Stomach (tissue), 9 donors: ENCODE measurements around the gene RGS10. TPM values are rescaled to one million over a fixed set of nuclear protein-coding genes. Genes with fewer than 3 reads are reported as not detected.

Source experiments
- DNase-seq, 2 donors: peaks; one replicate each; pipeline versions ENCODE4 v3.0.0 to v3.0.0-alpha.2; 2013 to 2019
- H3K27ac ChIP-seq, 5 donors: fragments of 200-600 bp in 4 of 5; sonication (generic) in 4 of 5; one replicate each; pipeline ENCODE4 v1.5.1; 2013 to 2019; ENCODE audit warnings: mild to moderate bottlenecking in 1 of 5, moderate library complexity in 1 of 5
- H3K27me3 ChIP-seq, 3 donors: fragments of 200-600 bp; sonication (generic); one replicate each; pipeline ENCODE4 v1.5.1; 2017 to 2019; ENCODE audit warnings: mixed run types in 1 of 3
- H3K36me3 ChIP-seq, 4 donors: fragments of 200-600 bp; sonication (generic); 1 replicate in 3 of 4; 2 replicates in 1 of 4; pipeline ENCODE4 v1.5.1; 2016 to 2019
- H3K4me1 ChIP-seq, 4 donors: fragments of 200-600 bp; sonication (generic); one replicate each; pipeline ENCODE4 v1.5.1; 2016 to 2019
- H3K4me3 ChIP-seq, 4 donors: fragments of 200-600 bp; sonication (generic) in 3 of 4; one replicate each; pipeline ENCODE4 v1.5.1; 2016 to 2019; ENCODE audit warnings: mild to moderate bottlenecking in 1 of 4
- H3K9me3 ChIP-seq, 4 donors: fragments of 200-600 bp; sonication (generic); one replicate each; pipeline ENCODE4 v1.5.1; 2016 to 2019
- EP300 ChIP-seq: sonication (generic); formaldehyde crosslinking; IDR thresholded peaks from one replicate; pipeline ENCODE4 v1.6.1; 2017; ENCODE audit warnings: antibody characterized with exemption
- POLR2A ChIP-seq, 4 donors: fragments of 450-650 bp; IDR thresholded peaks; one replicate each; pipeline ENCODE4 v1.6.1; 2016; ENCODE audit warnings: antibody characterized with exemption in 4 of 4, control low read depth in 2 of 4, mild to moderate bottlenecking in 1 of 4, moderate library complexity in 1 of 4
- POLR2AphosphoS5 ChIP-seq, 3 donors: sonication (generic); formaldehyde crosslinking; IDR thresholded peaks; one replicate each; pipeline ENCODE4 v1.6.1; 2016; ENCODE audit warnings: antibody characterized with exemption in 3 of 3
- WGBS, 5 donors: extraction: QIAGEN DNeasy Blood & Tissue Kit in 3 of 5; methylation state at CpG; one replicate each; pipeline versions ENCODE4 v1.1.5 to v1.1.7; 2013 to 2018; 5-methylcytosine and 5-hydroxymethylcytosine counted together
- intact Hi-C: fragments of 100-400 bp; cut with DNase I; formaldehyde crosslinking; loops from one replicate; pipeline ENCODE4 v1.15.1; 2023; ENCODE audit warnings: low total_unique reads
- polyA plus RNA-seq, 3 donors: library from polyadenylated mRNA; stranded (reverse); fragments of 200-250 nt; gene quantifications; one replicate each; pipeline ENCODE4 v1.2.3, GENCODE V29; 2013
- total RNA-seq, 5 donors: library from RNA; depleted of rRNA; stranded (reverse); fragments of >200 nt; gene quantifications; one replicate each; pipeline versions ENCODE4 v1.1.0 to v1.2.3, GENCODE V29; 2014 to 2016
- TF ChIP-seq, protein P1 (sequence below), 7 experiments: fragments of 450-650 bp in 4 of 7; fragments of 200-600 bp in 3 of 7; sonication (generic) in 3 of 7; IDR thresholded peaks; one replicate each; pipeline ENCODE4 v1.5.1; 2016 to 2019; ENCODE audit warnings: antibody characterized with exemption in 7 of 7, control low read depth in 2 of 7, mild to moderate bottlenecking in 1 of 7
- donor health status: healthy with polysubstance abuse.
- donor health status: Bipolar disorder and iron deficiency.
- donor health status: healthy.

The RGS10 gene
- total and polyA plus RNA-seq, 8 donors: 12.3 to 177 (median 47.7) TPM; not detected in 1

- TF ChIP-seq POLR2A (IDR thresholded peaks at IDR 0.05) (no peak), EP300 (no peak), POLR2AphosphoS5 (IDR thresholded peaks at IDR 0.05) (no peak)
- TF ChIP-seq, protein P1, sequence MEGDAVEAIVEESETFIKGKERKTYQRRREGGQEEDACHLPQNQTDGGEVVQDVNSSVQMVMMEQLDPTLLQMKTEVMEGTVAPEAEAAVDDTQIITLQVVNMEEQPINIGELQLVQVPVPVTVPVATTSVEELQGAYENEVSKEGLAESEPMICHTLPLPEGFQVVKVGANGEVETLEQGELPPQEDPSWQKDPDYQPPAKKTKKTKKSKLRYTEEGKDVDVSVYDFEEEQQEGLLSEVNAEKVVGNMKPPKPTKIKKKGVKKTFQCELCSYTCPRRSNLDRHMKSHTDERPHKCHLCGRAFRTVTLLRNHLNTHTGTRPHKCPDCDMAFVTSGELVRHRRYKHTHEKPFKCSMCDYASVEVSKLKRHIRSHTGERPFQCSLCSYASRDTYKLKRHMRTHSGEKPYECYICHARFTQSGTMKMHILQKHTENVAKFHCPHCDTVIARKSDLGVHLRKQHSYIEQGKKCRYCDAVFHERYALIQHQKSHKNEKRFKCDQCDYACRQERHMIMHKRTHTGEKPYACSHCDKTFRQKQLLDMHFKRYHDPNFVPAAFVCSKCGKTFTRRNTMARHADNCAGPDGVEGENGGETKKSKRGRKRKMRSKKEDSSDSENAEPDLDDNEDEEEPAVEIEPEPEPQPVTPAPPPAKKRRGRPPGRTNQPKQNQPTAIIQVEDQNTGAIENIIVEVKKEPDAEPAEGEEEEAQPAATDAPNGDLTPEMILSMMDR (IDR thresholded peaks at IDR 0.05): no peak
- no peak for DNase-seq
- Histone ChIP-seq H3K9me3 (no peaks in the 10 kb centered on the region), H3K4me3 (no peak overlapping the region), H3K27ac (no peak overlapping the region), H3K4me1 (peaks cover 0 to 24% (median 9%) of the 10 kb centered on the region in 4 donors), H3K36me3 (peaks cover 0 to 35% (median 30%) of the 10 kb centered on the region in 4 donors), H3K27me3 (no peaks in the 10 kb centered on the region)
- WGBS, 5 donors: 90 to 96% (median 94%) methylated on average over 19 of the region's 19 CpGs
- intact Hi-C loops: no loop called here
Observed at GRCh38 chr10:119523895-119524719, 18.4 kb downstream of the RGS10 start.

DNA sequence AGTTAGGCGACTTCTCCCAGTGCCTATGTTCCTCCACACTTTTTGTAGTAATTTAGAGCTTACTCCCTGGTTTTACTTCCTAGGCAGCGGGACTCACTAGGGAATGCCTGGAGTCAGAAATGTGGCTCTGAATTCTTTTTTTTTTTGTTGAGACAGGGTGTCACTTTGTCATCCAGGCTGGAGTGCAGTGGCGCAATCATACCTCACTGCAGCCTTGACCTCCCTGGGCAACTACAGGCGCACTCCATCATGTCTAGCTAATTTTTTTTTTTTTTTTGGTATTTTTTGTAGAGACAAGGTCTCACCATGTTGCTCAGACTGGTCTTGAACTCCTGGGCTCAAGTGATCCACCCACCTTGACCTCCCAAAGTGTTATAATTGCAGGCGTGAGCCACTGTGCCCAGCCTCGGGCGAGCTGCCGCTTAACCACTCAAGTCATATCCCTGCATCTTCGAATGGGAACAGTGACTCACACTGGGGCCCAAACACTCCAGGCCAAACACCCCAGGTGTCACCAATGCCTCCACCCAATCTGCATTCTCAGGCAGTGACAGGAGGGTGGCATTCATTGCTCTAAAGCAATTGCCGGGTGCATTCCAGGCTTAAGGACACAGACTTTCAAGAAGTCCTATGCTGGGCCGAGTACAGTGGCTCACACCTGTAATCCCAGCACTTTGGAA, 19.6 kb downstream of the RGS10 start:
- no peak for DNase-seq
- WGBS, 5 donors: 84 to 97% (median 91%) methylated on average over 10 to 11 of the region's 11 CpGs

GRCh38 chr10:119521443-119522204, 20.9 kb downstream of the RGS10 start:
- Histone ChIP-seq H3K36me3 (peaks cover 0 to 35% (median 30%) of the 10 kb centered on the region in 4 donors), H3K27me3 (no peaks in the 10 kb centered on the region), H3K4me3 (no peak overlapping the region), H3K9me3 (no peaks in the 10 kb centered on the region), H3K27ac (no peak overlapping the region), H3K4me1 (peaks cover 4 to 27% (median 9%) of the 10 kb centered on the region in 4 donors)
- DNase-seq: no peak
- TF ChIP-seq EP300: no peak
- TF ChIP-seq POLR2A (IDR thresholded peaks at IDR 0.05): no peak
- no peak for TF ChIP-seq POLR2AphosphoS5 (IDR thresholded peaks at IDR 0.05)
- TF ChIP-seq, protein P1 (IDR thresholded peaks at IDR 0.05): no peak
- intact Hi-C loops: no loop called here
- WGBS, 5 donors: 80 to 87% (median 86%) methylated on average over 6 of the region's 6 CpGs

More for the DNA sequence above, 19.6 kb downstream of the RGS10 start:
- Histone ChIP-seq H3K27me3 (no peaks in the 10 kb centered on the region), H3K4me1 (peaks cover 0 to 22% (median 9%) of the 10 kb centered on the region in 4 donors), H3K4me3 (no peak overlapping the region), H3K36me3 (peaks cover 0 to 35% (median 30%) of the 10 kb centered on the region in 4 donors), H3K27ac (no peak overlapping the region), H3K9me3 (no peaks in the 10 kb centered on the region)
- TF ChIP-seq, protein P1 (IDR thresholded peaks at IDR 0.05): no peak
- no peak for TF ChIP-seq POLR2A (IDR thresholded peaks at IDR 0.05)
- intact Hi-C loops: no loop called here

DNA sequence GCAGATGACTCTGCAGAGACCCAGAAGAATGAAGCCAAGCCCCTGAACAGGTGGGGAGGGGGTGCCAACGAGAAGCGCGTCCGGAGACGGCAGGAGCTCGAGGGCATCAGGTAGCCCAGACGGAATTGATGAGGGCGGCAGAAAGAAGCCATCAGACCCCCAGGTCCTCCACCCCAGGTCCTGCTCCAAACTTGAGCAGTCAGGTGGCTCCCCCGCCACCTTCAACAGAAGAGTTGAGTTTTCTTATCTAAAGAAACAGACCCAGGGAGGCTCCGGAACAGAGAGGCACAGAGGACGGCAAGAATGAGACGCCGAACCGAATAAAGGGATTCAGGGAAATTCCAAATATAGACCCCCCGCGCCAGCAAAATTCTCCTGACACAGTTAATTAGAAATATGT, 22.2 kb downstream of the RGS10 start:
- peaks cover 4 to 37% (median 11%) of the 10 kb centered on the region in 4 donors for H3K4me1 ChIP-seq
- H3K36me3 ChIP-seq: peaks cover 0 to 38% (median 32%) of the 10 kb centered on the region in 4 donors
- WGBS, 5 donors: 93 to 98% (median 95%) methylated on average over 16 of the region's 16 CpGs
- no peaks in the 10 kb centered on the region for H3K27me3 ChIP-seq
- H3K9me3 ChIP-seq: no peaks in the 10 kb centered on the region
- no peak overlapping the region for H3K27ac ChIP-seq
- no peak for DNase-seq
- intact Hi-C loops: no loop called here
- no peak overlapping the region for H3K4me3 ChIP-seq
- TF ChIP-seq POLR2AphosphoS5 (IDR thresholded peaks at IDR 0.05) (no peak), POLR2A (IDR thresholded peaks at IDR 0.05) (no peak), EP300 (no peak)
- TF ChIP-seq, protein P1 (IDR thresholded peaks at IDR 0.05): no peak
